ENCODE results near the gene ADAMTS7.
"Not testable (repeated sequence)": the region's sequence is repeated elsewhere in the genome, so short reads cannot be mapped to it uniquely, and the experiment has no call there.

ADAMTS7 gene

DNA sequence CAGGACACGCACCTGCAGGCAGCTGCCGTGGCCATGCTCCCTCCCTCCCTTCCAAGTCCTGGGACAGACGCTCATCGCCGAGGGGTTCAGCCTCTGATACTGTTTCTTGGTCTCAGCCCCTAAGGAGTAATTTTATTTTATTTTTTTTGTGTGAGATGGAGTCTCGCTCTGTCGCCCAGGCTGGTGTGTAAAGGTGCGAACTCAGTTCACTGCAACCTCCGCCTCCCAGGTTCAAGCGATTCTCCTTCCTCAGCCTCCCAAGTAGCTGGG lies 53.7 kb downstream of the ADAMTS7 start (continued):
- TF ChIP-seq, protein P1, sequence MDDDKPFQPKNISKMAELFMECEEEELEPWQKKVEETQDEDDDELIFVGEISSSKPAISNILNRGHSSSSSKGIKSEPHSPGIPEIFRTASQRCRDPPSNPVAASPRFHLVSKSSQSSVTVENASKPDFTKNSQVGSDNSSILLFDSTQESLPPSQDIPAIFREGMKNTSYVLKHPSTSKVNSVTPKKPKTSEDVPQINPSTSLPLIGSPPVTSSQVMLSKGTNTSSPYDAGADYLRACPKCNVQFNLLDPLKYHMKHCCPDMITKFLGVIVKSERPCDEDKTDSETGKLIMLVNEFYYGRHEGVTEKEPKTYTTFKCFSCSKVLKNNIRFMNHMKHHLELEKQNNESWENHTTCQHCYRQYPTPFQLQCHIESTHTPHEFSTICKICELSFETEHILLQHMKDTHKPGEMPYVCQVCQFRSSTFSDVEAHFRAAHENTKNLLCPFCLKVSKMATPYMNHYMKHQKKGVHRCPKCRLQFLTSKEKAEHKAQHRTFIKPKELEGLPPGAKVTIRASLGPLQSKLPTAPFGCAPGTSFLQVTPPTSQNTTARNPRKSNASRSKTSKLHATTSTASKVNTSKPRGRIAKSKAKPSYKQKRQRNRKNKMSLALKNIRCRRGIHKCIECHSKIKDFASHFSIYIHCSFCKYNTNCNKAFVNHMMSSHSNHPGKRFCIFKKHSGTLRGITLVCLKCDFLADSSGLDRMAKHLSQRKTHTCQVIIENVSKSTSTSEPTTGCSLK (tag by site-specific recombination; IDR thresholded peaks at IDR 0.05) = no peak
- no peak for TF ChIP-seq ZNF514 (tag by site-specific recombination; IDR thresholded peaks at IDR 0.05)

DNA sequence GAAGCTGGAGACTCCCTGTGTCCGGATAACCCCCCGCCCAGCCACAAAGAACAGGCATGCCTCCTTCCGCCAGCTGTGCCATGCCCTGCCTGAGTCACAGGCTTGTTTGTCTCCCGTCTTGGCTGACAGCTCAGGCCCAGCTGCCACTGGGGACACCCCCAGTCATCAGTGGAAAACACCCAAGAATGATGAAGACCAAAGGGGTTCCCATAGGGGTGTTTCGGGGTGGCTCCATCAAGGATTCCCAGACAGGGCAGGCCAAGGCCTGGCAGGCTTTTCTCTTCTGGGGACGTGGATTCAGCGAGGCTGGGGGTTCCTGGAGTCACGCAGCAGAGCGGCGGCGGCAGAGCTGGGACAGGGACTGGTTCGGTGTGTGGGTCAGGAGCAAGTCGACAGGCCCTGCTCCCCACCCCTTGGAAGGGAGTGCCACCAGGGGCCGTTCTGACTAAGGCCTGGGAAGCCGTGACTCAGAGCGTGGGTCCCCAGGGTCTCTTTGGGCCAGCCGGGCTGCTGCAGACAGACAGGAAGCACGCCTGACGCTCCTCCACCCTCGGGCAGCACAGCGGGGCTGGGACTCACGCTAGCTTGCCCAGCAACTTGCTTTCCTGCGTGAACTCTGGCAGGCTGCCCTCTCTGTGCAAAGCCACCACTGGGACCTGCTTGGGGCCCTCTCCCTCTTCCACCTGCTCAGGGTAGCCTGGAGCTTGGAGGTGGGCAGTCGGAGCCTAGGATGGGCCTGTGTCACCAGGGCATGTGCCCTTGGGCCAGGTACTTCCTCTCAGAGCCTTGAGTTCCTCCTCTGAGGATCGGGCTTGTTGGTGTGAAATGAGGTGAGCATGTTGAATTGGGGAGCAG lies 54.3 kb downstream of the ADAMTS7 start:
- POLR2A ChIA-PET = interaction anchor here (2.0 kb wide), 1 partner anchor 116 kb away, joined by 4 read pairs; the partner anchor contains the start of gene MORF4L1
- not testable (repeated sequence) for H3K9me3 ChIP-seq (ENCODE audit: control insufficient read depth, insufficient read depth, low read depth, low read length); H3K36me3 ChIP-seq (ENCODE audit: control insufficient read depth in 2 of 2, insufficient read depth in 1 of 2, low read length in 2 of 2); H3K4me3 ChIP-seq (ENCODE audit: low read depth, low read length); H3K4me1 ChIP-seq (ENCODE audit: control insufficient read depth, insufficient read depth, low read length); H3K27ac ChIP-seq (ENCODE audit: extremely low read depth, low read depth, low read length)
- TF ChIP-seq, protein P2, sequence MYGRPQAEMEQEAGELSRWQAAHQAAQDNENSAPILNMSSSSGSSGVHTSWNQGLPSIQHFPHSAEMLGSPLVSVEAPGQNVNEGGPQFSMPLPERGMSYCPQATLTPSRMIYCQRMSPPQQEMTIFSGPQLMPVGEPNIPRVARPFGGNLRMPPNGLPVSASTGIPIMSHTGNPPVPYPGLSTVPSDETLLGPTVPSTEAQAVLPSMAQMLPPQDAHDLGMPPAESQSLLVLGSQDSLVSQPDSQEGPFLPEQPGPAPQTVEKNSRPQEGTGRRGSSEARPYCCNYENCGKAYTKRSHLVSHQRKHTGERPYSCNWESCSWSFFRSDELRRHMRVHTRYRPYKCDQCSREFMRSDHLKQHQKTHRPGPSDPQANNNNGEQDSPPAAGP (tag by site-specific recombination; IDR thresholded peaks at IDR 0.05) = peak; percentile 53; the same call in 1 of the 2 replicates
- peak; percentile 23; the same call in 1 of the 2 replicates for TF ChIP-seq SP2 (tag by site-specific recombination; IDR thresholded peaks at IDR 0.05)
- 0 out of 2 replicates have a peak, but pooled peaks have one; percentile 15 for TF ChIP-seq ZBTB17 (tag by site-specific recombination; IDR thresholded peaks at IDR 0.05)
- CTCF ChIA-PET = interaction anchor here (0.6 to 1.7 kb wide), 6 partner anchors 41 to 222 kb away, joined by 3 to 6 read pairs (median 4); no protein-coding TSS in a partner anchor

DNA sequence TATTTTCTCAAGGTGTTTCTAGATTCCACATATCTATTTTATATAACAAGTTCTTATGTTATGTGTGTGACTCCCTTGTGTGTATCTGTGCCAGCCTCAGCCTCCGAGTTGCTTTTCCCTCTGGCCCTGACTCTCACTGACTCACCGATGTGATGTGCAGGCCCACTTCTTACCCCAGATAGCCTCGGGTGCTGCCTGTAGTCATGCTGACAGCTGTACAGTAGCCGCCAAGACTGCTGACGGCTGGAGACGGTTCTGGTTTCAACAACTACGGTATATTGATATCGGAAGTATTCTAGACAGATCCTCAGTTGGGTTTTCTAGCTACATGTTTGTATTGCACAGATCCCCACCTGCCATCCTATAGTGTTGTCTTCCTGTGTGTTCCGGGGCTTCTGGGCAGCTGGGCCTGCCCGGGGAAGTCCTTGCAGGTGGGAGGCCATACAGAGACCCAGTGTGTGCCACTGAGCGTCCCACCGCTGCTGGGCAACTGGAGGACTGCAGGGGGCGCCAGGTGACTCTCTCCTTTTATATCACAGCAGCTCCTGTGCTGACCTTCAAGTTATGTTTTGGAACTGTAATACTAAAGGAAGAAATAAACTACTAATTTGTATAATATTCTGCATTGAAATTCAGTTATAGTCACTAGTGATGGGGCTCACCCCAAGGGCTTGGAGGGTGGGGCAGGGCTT lies 55.2 kb downstream of the ADAMTS7 start:
- H3K4me1 ChIP-seq (ENCODE audit: control insufficient read depth, insufficient read depth, low read length); H3K36me3 ChIP-seq (ENCODE audit: control insufficient read depth in 2 of 2, insufficient read depth in 1 of 2, low read length in 2 of 2); H3K9me3 ChIP-seq (ENCODE audit: control insufficient read depth, insufficient read depth, low read depth, low read length); H3K27ac ChIP-seq (ENCODE audit: extremely low read depth, low read depth, low read length); H3K4me3 ChIP-seq (ENCODE audit: low read depth, low read length): not testable (repeated sequence)
- TF ChIP-seq ZNF654 (tag by site-specific recombination; IDR thresholded peaks at IDR 0.05; ENCODE audit: low read depth) = peak; percentile 35
- CTCF ChIA-PET = interaction anchor here (0.6 to 1.7 kb wide), 7 partner anchors 40 to 524 kb away, joined by 3 to 6 read pairs (median 4); no protein-coding TSS in a partner anchor
- POLR2A ChIA-PET = interaction anchor here (2.0 kb wide), 1 partner anchor 117 kb away, joined by 4 read pairs; the partner anchor contains the start of gene MORF4L1

DNA sequence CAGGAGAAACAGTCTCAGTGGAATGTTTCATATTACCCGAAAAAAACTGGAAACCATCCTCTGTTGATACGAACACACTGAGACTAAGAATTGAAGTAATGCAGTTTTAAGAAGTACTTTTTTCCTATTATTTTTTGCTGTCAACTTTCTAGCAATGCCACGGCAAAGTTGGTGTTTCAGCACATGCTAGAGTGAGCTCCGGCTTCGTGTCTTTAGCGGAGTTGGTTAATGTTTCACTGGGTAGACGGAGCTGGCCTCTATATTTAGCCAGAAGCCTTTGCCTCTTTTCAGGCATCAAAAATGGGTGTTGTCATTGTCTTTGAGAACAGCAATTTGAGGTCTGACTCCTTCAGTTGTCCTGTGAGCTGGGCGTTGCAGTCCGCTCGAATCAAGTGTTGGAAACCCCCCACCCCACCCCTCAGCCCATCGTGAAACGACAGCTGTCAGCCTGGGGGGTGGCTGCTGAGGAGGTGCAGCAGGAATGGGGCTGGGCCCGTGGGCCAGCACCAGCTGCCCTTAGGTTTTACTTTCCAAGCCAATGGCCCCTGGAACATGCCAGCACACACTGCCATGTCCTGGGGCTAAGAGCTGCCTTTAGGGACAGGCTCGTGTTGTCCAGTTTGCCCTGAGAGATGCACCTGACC lies 56.5 kb downstream of the ADAMTS7 start:
- not testable (repeated sequence) for H3K4me1 ChIP-seq (ENCODE audit: control insufficient read depth, insufficient read depth, low read length)
- CTCF ChIA-PET = interaction anchor here (1.5 kb wide), 1 partner anchor 225 kb away, joined by 6 read pairs; no protein-coding TSS in a partner anchor

DNA sequence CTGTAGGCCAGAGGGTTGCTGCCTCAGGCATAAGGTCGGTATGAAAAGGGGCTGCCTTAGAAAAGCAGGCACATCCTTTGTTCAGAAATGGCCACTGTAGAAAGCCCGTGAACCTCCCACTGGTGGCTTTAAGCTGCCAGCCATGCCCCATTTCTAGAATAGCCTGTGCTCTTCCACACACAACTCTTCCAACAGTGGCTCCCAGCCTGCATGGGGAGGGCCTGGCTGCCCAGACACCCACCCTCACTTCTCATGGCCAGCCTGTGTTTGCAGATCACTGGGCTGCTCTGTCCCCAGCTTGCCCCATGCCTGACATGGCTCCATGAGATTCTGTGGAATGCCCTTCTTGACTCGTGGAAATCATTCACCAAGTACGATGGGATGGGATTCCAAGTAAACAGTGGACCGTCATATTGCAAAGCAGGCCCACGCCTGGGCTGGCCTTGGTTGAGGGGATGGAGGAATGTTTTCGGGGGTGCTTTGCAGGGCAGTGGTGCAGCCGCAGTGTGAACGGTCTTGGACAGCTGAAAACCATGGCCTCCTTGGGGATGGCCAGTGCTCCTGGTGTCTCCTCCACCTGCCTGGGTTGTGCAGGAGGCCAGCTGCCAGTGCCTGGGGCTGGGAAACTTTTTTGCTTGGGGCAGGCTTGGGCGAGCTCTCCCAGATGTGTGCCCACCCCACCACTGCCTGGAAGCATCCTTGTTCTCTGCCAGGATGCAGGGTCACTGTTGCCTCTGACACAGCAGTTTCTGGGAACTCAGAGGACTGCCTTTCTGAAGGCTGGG lies 57.3 kb downstream of the ADAMTS7 start:
- H3K4me3 ChIP-seq (ENCODE audit: low read depth, low read length); H3K4me1 ChIP-seq (ENCODE audit: control insufficient read depth, insufficient read depth, low read length); H3K9me3 ChIP-seq (ENCODE audit: control insufficient read depth, insufficient read depth, low read depth, low read length); POLR2A ChIA-PET; H3K36me3 ChIP-seq (ENCODE audit: control insufficient read depth in 2 of 2, insufficient read depth in 1 of 2, low read length in 2 of 2); H3K27ac ChIP-seq (ENCODE audit: extremely low read depth, low read depth, low read length): not testable (repeated sequence)
- CTCF ChIA-PET = interaction anchor here (1.5 to 1.8 kb wide), 2 partner anchors 44 to 225 kb away, joined by 5 to 6 read pairs; no protein-coding TSS in a partner anchor

More for the DNA sequence above, 56.5 kb downstream of the ADAMTS7 start:
- H3K4me3 ChIP-seq (ENCODE audit: low read depth, low read length); H3K9me3 ChIP-seq (ENCODE audit: control insufficient read depth, insufficient read depth, low read depth, low read length); H3K36me3 ChIP-seq (ENCODE audit: control insufficient read depth in 2 of 2, insufficient read depth in 1 of 2, low read length in 2 of 2); POLR2A ChIA-PET; H3K27ac ChIP-seq (ENCODE audit: extremely low read depth, low read depth, low read length): not testable (repeated sequence)

DNA sequence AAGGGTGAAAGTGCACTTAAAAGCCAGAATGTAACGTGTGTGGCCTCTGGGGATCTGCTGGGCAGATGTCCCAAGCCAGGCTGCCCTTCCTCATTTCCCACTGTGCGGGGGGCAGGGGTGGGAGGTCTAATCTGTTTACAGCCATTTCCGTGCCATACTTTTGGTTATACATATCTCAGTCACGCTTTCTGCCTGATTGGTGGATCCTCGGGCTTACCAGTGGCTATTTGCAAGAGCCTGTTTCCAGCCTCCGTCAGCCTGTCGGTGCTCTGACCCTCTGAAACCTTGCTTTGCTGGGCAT lies 58.0 kb downstream of the ADAMTS7 start:
- H3K4me3 ChIP-seq (ENCODE audit: low read depth, low read length); POLR2A ChIA-PET: not testable (repeated sequence)
- CTCF ChIA-PET = interaction anchor here (1.8 kb wide), 1 partner anchor 43 kb away, joined by 5 read pairs; no protein-coding TSS in a partner anchor

More for the DNA sequence above, 58.0 kb downstream of the ADAMTS7 start:
- H3K9me3 ChIP-seq (ENCODE audit: control insufficient read depth, insufficient read depth, low read depth, low read length); H3K27ac ChIP-seq (ENCODE audit: extremely low read depth, low read depth, low read length); H3K4me1 ChIP-seq (ENCODE audit: control insufficient read depth, insufficient read depth, low read length); H3K36me3 ChIP-seq (ENCODE audit: control insufficient read depth in 2 of 2, insufficient read depth in 1 of 2, low read length in 2 of 2): not testable (repeated sequence)
